ENCODE results near the gene UBASH3B.
"Not testable (repeated sequence)": the region's sequence is repeated elsewhere in the genome, so short reads cannot be mapped to it uniquely, and the experiment has no call there.

Gene UBASH3B, protein sequence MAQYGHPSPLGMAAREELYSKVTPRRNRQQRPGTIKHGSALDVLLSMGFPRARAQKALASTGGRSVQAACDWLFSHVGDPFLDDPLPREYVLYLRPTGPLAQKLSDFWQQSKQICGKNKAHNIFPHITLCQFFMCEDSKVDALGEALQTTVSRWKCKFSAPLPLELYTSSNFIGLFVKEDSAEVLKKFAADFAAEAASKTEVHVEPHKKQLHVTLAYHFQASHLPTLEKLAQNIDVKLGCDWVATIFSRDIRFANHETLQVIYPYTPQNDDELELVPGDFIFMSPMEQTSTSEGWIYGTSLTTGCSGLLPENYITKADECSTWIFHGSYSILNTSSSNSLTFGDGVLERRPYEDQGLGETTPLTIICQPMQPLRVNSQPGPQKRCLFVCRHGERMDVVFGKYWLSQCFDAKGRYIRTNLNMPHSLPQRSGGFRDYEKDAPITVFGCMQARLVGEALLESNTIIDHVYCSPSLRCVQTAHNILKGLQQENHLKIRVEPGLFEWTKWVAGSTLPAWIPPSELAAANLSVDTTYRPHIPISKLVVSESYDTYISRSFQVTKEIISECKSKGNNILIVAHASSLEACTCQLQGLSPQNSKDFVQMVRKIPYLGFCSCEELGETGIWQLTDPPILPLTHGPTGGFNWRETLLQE

DNA sequence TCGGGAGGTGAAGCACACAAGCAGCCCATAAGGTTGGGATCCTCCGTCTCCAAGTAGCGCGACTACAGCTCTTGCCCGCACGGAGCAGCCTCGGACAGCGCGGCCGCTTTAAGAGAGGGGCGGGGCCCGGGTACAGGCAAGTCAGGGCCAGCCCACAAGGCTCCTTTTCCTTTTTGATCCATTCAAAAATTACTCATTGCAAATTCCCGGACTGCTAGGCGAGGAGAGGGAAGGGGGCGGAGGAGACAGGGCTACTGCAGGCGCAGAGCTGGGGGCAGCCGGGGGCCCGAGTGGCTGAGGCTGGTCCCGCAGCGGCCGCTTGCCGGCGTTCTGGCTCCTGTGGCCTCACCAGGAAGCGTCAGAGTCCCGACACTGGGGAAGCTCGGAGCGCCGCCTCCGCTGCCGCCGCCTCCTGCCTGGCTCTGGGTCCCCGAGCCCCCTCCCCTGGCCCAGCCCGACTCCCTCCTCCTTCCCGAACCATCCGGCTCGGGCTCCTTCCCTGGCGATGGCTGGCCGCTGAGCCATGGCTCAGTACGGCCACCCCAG, at the start of gene UBASH3B:
Gene UBASH3B, plus strand, starts transcription at position 196 of the 546 bp plus-strand sequence. Its CDS starts 328 bp downstream, at position 524.
- TF ChIP-seq CTCF (conservative IDR thresholded peaks at IDR 0.05; ENCODE audit: control insufficient read depth, insufficient read depth, low read depth, low read length) = no peak
- peak within 1 kb of the TSS; percentile 84 for H3K4me3 ChIP-seq (ENCODE audit: control insufficient read depth, low read depth, low read length)
- DNase-seq (ENCODE audit: low read depth) = peak; percentile 86

DNA sequence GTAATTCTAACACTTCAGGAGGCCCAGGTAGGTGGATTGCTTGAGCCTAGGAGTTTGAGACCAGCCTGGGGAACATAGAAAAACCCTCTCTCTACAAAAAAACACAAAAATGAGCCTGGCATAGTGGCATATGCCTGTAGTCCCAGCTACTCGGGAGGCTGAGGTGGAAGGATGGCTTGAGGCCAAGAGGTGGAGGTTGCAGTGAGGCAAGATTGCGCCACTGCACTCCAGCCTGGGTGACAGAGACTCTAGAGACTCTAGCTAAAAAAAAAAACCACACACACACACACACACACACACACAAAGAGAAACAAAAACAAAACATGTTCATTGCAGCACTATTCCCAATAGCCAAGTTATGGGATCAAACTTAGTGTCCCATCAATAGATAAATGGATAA, 48.4 kb upstream of the UBASH3B start:
- not testable (repeated sequence) for H3K4me3 ChIP-seq (ENCODE audit: control insufficient read depth, low read depth, low read length); DNase-seq (ENCODE audit: low read depth)

DNA sequence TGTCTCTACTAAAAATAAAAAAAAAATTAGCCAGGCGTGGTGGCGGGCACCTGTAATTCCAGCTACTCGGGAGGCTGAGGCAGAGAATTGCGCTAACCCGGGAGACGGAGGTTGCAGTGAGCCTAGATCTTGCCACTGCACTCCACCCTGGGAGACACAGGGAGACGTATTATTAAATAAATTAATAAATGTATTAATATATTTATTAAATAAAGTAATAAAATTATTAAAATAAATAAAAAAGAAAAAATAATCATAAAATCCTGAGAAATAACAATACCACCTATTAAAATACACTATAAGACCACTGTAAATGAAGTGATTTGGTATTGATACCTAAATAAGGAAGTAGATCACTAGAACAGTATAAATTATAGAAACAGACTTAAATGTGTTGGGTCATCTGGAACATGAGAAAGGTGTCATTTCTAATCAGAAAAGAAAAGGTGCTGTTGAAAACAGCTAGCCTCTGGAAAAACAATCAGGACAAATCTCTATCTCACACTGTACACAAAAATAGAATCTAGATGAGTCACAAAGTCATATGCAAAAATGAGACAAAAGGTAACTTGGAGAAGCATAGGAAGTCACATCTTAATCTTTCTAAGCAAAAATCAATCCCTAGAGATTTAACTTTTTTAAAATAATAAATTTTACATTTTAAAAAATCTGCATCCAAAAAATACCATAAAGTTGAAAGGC, 43.2 kb upstream of the UBASH3B start:
- H3K4me3 ChIP-seq (ENCODE audit: control insufficient read depth, low read depth, low read length) = no peak overlapping the region
- TF ChIP-seq CTCF (conservative IDR thresholded peaks at IDR 0.05; ENCODE audit: control insufficient read depth, insufficient read depth, low read depth, low read length) = no peak
- DNase-seq (ENCODE audit: low read depth) = no peak

DNA sequence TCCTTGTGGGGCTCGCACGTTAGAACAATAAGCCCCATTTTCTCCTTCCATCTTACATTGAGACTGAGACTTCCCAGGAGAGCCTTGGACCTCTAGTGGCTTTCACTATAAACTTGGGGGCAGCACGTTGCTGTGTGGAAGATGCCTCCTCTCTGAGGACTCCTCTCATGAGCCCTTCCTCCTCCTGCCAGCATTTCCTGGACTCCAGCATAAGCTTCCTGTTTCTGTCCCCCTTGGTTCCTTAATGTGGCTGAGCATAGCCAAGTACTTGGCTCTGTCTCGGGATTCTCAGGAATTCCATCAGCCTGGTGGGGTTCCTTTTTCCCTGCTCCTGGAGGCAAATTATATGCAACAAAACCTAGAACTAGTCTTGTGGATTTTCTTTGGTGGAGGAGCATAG, 38.8 kb upstream of the UBASH3B start:
- DNase-seq (ENCODE audit: low read depth) = no peak
- no peak overlapping the region for H3K4me3 ChIP-seq (ENCODE audit: control insufficient read depth, low read depth, low read length)
- no peak for TF ChIP-seq CTCF (conservative IDR thresholded peaks at IDR 0.05; ENCODE audit: control insufficient read depth, insufficient read depth, low read depth, low read length)

- no peak overlapping the region for H3K4me3 ChIP-seq (ENCODE audit: control insufficient read depth, low read depth, low read length)
- TF ChIP-seq CTCF (conservative IDR thresholded peaks at IDR 0.05; ENCODE audit: control insufficient read depth, insufficient read depth, low read depth, low read length) = no peak
- no peak for DNase-seq (ENCODE audit: low read depth)
Measured at GRCh38 chr11:122617297-122617696, 38.2 kb upstream of the UBASH3B start.

DNA sequence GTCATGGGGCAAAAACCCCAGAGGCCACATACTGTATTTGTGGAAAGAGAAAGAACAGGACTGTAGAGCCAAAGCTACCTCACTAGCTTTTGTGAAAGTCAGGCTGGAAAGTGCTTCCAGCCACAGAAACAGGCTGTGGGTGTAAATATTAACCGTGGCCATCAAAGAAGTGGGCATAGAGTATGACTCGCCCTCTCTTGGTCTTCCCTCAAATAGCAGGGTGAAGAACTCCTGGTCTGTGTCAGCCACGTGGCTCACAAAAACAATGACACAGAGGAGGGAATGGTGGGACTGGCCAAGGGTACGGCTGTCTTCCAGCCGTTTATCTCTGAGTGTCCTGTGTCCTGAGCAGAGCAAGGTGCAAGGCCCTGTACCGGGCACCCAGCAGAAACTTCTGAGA, 37.6 kb upstream of the UBASH3B start:
- DNase-seq (ENCODE audit: low read depth) = no peak
- TF ChIP-seq CTCF (conservative IDR thresholded peaks at IDR 0.05; ENCODE audit: control insufficient read depth, insufficient read depth, low read depth, low read length) = no peak
- H3K4me3 ChIP-seq (ENCODE audit: control insufficient read depth, low read depth, low read length) = no peak overlapping the region
